Fibroblast of the conjunctiva (primary cell): ENCODE results near the gene MTNR1A.

Experiments
- DNase-seq: peaks from one replicate; pipeline ENCODE4 v3.0.0-alpha.2; 2010; ENCODE audit warnings: low read depth

MTNR1A gene

DNA sequence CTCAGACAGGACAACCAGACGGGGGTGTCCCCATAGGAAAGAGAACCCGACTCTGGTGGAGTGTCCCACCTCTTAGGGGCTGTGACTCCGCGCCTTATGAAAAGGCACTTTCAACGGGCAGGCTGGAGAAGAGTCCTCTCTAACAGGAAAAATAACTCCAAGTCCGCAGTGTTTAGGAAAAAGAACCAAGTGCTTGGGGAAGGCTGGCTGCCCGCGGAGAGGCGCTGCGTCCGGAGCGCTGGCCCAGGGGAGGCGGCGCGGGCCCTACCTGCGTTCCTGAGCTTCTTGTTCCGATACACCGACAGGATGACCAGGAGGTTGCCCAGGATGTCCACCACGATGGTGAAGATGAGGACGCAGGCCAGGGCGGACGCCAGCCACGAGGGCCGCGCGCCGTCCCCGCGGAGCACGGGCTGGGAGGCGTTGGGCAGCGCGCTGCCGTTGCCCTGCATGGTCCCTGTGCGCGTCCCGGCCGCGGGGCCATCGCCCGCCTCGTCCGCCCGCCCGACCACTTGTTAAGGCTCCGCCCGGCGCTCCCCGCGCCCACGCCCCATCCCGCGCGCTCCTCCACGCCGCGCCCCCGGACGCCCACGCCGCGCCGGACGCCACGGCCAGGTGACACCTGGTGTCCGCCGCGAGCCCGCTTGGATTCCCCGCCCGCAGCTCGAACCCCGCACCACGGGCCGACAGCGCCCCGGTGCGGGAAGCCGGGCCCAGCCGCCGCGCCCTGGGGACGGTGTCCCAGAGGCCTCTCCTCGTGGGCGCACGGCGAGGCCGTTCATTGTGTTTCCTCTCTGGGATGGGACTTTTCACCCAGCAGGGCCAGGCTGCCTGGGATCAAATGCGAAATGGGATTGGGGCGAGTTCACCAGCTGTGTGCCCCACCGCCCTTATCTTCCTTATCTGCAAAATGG, at the start of gene MTNR1A:
Gene MTNR1A (minus strand): TSS at position 654 of the 914 bp plus-strand sequence. CDS start 202 bp downstream, at position 452.
- no peak for DNase-seq

DNA sequence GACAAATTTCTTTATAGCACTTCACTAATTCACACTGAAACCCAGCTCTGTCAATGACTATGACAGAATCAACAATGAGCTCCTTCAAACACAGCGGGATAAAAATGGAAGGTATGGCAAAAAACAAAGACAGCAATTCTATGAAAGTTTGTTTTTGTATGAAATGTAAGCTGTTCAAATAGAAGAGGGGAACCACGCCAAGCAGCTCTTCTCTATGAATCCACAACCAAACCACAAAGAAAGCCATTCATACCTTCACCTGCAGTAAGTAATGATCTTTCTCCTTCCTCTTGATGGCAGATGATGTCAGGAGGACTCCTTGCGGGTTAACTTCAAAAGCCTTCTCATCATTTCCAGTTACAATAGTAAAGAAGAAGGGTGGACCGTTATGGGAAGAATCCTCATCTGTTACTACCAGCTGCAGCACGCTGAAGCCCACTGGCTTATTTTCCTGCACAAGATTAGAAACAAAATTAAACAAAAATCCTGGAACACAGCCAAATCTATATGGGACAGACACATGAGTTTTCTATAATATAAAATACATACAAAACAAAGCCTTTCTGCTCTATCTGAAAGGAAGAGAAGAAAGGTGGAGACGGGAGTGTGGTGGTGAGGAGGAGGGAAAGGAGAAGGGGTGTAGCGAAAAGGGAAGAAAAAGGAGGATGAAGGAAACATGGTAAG, 48.9 kb upstream of the MTNR1A start:
- no peak for DNase-seq

DNA sequence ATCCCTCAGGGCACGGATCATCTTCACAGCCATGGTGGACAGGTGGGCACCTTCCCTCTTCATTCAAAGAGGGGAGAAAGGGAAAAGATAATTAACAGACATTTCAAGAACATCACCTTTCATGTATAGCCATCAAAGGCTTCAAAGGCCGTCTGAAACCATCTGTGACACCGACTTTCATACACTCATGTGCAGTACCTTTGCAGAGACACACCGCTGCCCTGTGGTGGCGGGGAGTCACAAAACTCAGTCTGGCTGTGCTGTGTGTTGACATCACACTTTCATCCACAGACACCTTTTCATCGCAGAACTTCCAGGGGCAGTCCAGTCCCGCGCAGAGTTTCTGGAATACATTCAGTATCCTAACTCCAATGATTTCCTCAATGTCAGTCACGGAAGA, 47.6 kb upstream of the MTNR1A start:
- DNase-seq = no peak

DNA sequence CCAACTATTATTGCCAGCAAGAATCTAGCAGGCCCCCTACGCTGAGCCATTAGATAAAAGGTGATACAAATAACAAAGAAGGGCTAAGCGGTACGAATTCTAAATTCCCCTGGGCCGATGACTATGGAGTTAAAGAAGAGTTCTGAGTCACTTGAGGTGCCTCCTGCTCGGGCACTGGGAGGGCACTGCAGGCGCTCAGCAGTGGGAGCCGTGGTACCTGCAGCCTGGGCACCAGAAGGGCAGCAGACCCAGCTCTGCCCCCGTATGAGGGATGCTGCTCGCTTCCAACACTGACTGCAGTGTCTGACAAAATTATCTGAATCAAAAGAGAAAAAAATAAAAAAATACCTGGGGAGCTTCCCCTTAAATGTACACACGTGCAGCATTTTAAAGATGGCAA, 44.1 kb upstream of the MTNR1A start:
- DNase-seq = no peak

DNA sequence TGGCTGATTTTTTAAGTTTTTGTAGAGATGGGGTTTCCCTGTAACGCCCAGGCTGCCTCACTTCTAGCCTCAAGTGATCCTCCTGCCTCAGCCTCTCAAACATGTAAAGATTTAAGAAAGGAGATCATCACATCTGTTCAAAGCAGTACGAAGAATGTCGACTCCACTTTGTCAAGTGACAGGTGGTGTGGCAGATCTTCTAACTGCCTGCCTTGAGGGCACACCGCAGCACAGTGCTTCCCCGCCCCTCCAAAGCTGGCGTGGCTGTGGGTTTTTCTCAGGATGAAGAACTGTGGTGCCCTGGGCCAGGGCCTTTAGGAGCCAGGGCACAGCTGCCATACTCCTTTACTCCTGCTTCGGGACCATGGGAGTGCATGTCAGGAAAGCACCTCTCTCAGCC, 43.3 kb upstream of the MTNR1A start:
- no peak for DNase-seq

- no peak for DNase-seq
These were observed 41.6 kb upstream of the MTNR1A start for GRCh38 chr4:186596850-186597390.

GRCh38 chr4:186596346-186596745, 41.0 kb upstream of the MTNR1A start:
- DNase-seq = no peak

GRCh38 chr4:186593587-186593973, 38.2 kb upstream of the MTNR1A start:
- DNase-seq = no peak

DNA sequence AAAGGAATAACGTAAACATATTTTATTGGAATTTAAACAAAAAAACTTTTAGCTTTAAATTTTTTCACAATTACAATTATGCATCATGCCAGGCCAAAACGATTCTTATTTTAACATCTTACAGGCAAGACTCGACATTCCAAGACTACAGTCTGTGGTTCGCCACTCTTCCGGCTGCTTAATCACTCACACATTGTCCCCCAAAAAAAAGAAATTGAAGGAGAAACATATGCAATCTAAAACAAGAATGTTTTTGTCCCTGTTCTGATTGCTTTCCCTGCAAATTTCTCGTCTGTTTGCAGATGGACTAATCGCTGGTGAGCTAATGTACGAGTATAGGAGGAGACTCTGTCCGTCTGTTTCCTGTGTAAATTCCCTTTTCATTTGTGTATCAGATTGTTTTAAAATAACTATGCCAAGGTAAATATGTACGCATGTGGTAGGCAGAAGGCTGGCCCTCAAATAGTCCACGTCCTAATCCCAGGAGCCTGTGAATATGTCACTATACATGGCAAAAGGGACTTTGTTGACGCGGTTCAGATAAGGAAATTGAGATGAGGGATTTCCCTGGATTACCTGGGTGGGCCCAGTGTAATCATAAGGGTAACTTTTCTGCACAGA, 37.7 kb upstream of the MTNR1A start:
- no peak for DNase-seq

- DNase-seq = no peak
These were observed 37.1 kb upstream of the MTNR1A start for GRCh38 chr4:186592445-186592844.

DNA sequence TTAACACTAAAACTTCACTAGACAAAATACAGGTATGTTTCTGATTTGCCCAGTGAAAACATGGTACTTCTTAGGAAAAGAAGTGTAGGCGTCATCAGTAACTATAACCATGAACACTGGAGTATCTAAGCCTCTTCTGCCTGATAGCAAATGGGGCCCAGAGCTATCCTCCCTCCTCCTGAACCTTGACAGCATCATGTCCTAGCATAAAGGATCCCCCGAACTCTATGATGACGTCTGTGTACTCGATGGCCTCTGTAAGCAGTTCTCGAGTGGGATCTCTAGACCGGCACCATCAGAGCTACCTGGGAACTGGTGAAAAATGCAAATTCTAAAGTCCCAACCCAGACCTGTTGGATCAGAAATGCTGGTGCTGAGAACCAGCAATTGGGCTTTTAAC, 36.3 kb upstream of the MTNR1A start:
- DNase-seq = no peak

- no peak for DNase-seq
These were observed 33.1 kb upstream of the MTNR1A start for GRCh38 chr4:186588503-186588902.

DNA sequence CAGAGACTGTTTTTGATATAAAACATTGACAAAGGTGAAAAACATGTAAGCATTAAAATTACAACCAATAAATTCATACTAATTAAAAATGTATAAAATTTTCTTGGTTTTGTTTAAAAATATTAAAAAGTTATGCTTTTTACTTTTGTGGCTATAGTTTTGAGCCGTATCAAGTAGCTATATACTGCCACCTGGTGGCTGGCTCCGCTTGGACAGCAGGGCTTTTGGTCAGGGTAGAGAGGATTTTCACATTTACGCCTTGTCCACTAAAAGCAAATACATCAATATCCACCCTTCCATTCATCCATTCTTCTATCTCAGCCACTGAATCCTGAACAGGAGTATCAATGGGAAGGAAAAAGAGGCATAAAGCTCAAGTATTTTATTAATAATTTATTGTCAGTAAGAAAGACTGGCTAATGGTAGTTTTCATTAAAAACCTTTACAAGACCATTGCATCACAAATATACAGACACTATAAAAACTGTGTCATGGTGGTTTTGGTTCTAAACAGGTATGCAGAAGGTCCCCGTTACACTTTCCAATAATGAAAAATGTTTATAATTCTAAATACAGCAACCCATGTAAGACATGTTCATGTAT, 32.1 kb upstream of the MTNR1A start:
- peak; percentile 38 for DNase-seq

- no peak for DNase-seq
These were observed 30.8 kb upstream of the MTNR1A start for GRCh38 chr4:186586205-186586604.

GRCh38 chr4:186584912-186585311, 29.5 kb upstream of the MTNR1A start:
- DNase-seq = no peak

DNA sequence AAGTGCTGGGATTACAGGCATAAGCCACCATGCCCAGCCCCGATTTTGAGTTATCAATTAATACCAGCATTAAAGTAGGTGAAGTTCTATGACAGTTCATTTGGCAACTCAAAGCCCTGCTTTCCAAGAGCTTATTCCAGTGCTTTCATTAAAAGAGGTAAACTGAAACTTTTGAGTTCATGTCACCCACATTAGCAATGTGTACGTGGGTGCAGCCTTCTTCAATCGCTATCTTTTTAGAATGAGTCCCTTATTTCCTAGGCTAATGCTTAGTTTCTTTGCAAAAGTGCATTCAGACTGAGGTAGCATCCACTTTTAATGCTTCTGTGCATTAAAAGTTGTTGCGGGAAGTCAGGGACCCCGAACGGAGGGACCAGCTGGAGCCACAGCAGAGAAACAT, 26.1 kb upstream of the MTNR1A start:
- DNase-seq = no peak

- DNase-seq = no peak
These were observed 25.3 kb upstream of the MTNR1A start for GRCh38 chr4:186580669-186581068.

- no peak for DNase-seq
These were observed 15.0 kb upstream of the MTNR1A start for GRCh38 chr4:186570193-186570996.

GRCh38 chr4:186569533-186570192, 14.3 kb upstream of the MTNR1A start:
- DNase-seq = no peak

DNA sequence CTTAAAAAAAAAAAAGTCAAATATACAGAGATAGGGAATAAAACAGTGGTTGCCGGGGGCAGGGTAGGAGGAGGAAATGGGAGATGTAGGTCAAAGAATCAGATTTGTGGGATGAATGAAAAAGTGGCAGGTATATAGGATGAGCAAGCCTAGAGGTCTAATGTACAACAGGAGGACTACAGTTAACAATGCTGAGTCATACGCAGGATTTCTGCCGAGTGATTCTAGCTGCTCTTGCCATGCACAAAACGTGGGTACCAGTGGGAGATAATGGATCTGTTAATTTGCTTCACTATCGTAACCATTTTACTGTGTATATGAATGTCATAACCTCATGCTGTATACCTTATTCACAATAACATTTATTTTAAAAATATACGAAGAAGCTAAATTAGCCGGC, 10.7 kb upstream of the MTNR1A start:
- no peak for DNase-seq

- no peak for DNase-seq
These were observed 8.4 kb upstream of the MTNR1A start for GRCh38 chr4:186563761-186564160.
